GM18909 (cell line): ENCODE data around the gene HOXD8.

ENCODE experiments used
- ATAC-seq: cut with Tn5 transposase; IDR thresholded peaks from one replicate; pipeline ENCODE4 v1.9.1; 2021; ENCODE audit warnings: mild to moderate bottlenecking; ENCODE audit not compliant: unreplicated experiment, poor library complexity

Gene HOXD8

GRCh38 chr2:176101216-176101830, 28.2 kb upstream of the HOXD8 start:
- no peak for ATAC-seq

- no peak for ATAC-seq
These were observed 27.7 kb upstream of the HOXD8 start for GRCh38 chr2:176101842-176102241.

- no peak for ATAC-seq
These were observed 27.1 kb upstream of the HOXD8 start for GRCh38 chr2:176102309-176102866.

- ATAC-seq: no peak
These were observed 26.3 kb upstream of the HOXD8 start for GRCh38 chr2:176103194-176103593.

GRCh38 chr2:176103742-176104315, 25.7 kb upstream of the HOXD8 start:
- ATAC-seq: no peak

- ATAC-seq: no peak
These were observed 25.0 kb upstream of the HOXD8 start for GRCh38 chr2:176104316-176105077.

GRCh38 chr2:176105078-176105729, 24.3 kb upstream of the HOXD8 start:
- ATAC-seq: no peak

GRCh38 chr2:176105730-176106580, 23.6 kb upstream of the HOXD8 start:
- no peak for ATAC-seq

- ATAC-seq: no peak
These were observed 22.6 kb upstream of the HOXD8 start, which contains the start of gene HOXD11 for GRCh38 chr2:176106581-176107539. Gene HOXD11 (plus strand): TSS chr2:176107280. CDS start chr2:176107356, 76 bp downstream.

GRCh38 chr2:176107731-176108181, 21.7 kb upstream of the HOXD8 start:
- ATAC-seq: no peak

GRCh38 chr2:176109192-176109901, 20.2 kb upstream of the HOXD8 start:
- ATAC-seq: no peak

- ATAC-seq: no peak
These were observed 19.6 kb upstream of the HOXD8 start for GRCh38 chr2:176109946-176110345.

- ATAC-seq: no peak
These were observed 18.8 kb upstream of the HOXD8 start for GRCh38 chr2:176110415-176111308.

- ATAC-seq: no peak
These were observed 18.2 kb upstream of the HOXD8 start for GRCh38 chr2:176111309-176111663.

- ATAC-seq: no peak
These were observed 17.6 kb upstream of the HOXD8 start for GRCh38 chr2:176111846-176112374.

- no peak for ATAC-seq
These were observed 16.9 kb upstream of the HOXD8 start for GRCh38 chr2:176112375-176113302.
